ENCODE results near the gene TBC1D22B.
"Not testable (repeated sequence)": the region's sequence is repeated elsewhere in the genome, so short reads cannot be mapped to it uniquely, and the experiment has no call there.

Gene TBC1D22B

DNA sequence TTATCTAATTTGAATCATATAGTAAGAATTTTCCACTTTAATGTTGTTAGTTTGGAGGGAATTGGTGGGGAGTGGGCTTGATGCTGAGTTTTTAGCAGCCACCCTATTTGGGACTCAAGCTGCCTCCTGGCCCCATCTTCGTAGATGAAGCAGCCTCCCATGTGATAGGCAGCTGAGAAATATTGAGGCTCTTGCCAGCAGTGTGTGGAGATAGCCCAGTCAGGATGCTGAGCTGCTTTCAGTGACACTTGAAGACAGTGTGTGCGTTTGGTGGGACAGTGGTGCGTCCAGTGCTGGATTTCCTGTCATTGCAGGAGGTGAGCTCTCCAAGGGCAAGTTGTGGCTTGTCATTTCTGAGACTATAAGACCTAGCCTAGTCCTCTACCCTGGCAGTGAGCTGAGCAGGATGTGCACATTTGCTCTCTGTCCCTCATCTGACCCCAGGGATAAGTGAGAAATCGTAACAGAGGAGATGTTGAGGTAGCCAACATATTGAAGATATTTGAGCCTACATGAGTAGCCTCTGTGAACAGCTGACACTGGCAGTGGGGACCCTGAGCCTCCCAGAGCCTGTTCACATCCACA is 48.4 kb downstream of the TBC1D22B start:
- no peaks in the 10 kb centered on the region for H3K27me3 ChIP-seq (ENCODE audit: low read length)
- no peak overlapping the region for H3K4me2 ChIP-seq (ENCODE audit: low read depth, low read length, poor library complexity, severe bottlenecking)
- H3K27ac ChIP-seq (ENCODE audit: low read depth, low read length), result no peak overlapping the region
- no peaks in the 10 kb centered on the region for H4K20me1 ChIP-seq (ENCODE audit: low read depth, low read length)
- no peaks in the 10 kb centered on the region for H3F3A ChIP-seq (ENCODE audit: insufficient read depth)
- TF ChIP-seq, protein P1, sequence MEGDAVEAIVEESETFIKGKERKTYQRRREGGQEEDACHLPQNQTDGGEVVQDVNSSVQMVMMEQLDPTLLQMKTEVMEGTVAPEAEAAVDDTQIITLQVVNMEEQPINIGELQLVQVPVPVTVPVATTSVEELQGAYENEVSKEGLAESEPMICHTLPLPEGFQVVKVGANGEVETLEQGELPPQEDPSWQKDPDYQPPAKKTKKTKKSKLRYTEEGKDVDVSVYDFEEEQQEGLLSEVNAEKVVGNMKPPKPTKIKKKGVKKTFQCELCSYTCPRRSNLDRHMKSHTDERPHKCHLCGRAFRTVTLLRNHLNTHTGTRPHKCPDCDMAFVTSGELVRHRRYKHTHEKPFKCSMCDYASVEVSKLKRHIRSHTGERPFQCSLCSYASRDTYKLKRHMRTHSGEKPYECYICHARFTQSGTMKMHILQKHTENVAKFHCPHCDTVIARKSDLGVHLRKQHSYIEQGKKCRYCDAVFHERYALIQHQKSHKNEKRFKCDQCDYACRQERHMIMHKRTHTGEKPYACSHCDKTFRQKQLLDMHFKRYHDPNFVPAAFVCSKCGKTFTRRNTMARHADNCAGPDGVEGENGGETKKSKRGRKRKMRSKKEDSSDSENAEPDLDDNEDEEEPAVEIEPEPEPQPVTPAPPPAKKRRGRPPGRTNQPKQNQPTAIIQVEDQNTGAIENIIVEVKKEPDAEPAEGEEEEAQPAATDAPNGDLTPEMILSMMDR (IDR thresholded peaks at IDR 0.05; ENCODE audit: insufficient read depth, low read length, poor library complexity, severe bottlenecking), result no peak
- no peak for TF ChIP-seq EZH2phosphoT487 (conservative IDR thresholded peaks at IDR 0.05; ENCODE audit: low read length)
- no peaks in the 10 kb centered on the region for H3K9me3 ChIP-seq (ENCODE audit: insufficient read depth, low read length)
- H3K79me2 ChIP-seq (ENCODE audit: insufficient read depth, low read length), result no peaks in the 10 kb centered on the region
- H3K36me3 ChIP-seq (ENCODE audit: low read length), result no peaks in the 10 kb centered on the region
- H3K9ac ChIP-seq (ENCODE audit: low read length), result no peak overlapping the region
- no peak overlapping the region for H3K4me3 ChIP-seq (ENCODE audit: insufficient read depth, low read length, poor library complexity, severe bottlenecking)
- no peak overlapping the region for H2AFZ ChIP-seq (ENCODE audit: low read depth, low read length, severe bottlenecking)
- H3K9me2 ChIP-seq (replicated peaks; ENCODE audit: insufficient read depth, low read length), result no peaks in the 10 kb centered on the region

DNA sequence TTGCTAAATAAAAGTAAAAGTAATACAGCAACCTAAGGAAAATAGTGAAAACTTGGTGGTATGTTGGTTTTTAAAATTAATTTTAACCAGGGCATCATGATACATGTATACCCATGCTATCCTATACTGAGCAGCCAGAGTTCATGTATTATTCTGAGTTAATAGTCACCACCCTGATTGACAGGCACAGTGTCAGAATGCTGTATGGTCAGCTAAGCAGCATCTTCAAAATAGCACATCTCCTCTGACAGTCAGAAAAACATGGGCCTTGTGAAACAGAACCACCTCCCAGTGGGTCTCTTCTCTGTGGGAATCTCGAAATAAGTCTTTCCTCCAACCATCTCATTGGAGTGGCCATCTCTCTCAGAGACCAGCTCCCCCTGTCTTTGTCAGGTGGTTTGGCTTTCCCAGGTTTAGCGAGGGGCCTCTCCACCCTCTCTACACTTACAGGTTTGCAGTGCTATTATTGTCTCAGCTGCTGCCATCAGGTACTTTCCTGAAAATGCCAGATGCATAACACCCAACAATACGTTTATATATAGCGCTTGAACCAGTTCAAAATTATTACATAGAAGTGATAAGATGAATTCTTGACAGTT is 49.2 kb downstream of the TBC1D22B start:
- H2AFZ ChIP-seq (ENCODE audit: low read depth, low read length, severe bottlenecking), result no peak overlapping the region

DNA sequence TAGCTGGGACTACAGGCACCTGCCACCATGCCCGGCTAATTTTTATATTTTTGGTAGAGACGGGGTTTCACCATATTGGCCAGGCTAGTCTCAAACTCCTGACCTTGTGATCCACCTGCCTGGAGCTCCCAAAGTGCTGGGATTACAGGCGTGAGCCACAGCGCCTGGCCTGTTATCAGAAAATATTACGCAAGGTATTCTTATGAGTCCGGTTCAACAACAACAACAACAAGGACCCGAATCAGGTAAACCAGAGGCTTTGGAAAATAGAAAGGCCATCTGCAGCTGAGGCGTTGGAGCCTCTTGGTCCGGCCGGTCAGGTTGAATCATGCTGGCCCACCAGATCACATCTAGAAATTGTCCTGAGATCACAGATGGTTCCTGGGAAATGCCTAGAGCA is 49.9 kb downstream of the TBC1D22B start:
- not testable (repeated sequence) for H3K4me2 ChIP-seq (ENCODE audit: low read depth, low read length, poor library complexity, severe bottlenecking); H3K9me2 ChIP-seq (replicated peaks; ENCODE audit: insufficient read depth, low read length); H3K27me3 ChIP-seq (ENCODE audit: low read length); H2AFZ ChIP-seq (ENCODE audit: low read depth, low read length, severe bottlenecking); H3K27ac ChIP-seq (ENCODE audit: low read depth, low read length); H3K4me3 ChIP-seq (ENCODE audit: insufficient read depth, low read length, poor library complexity, severe bottlenecking); H3K36me3 ChIP-seq (ENCODE audit: low read length); H3K79me2 ChIP-seq (ENCODE audit: insufficient read depth, low read length); H3K9ac ChIP-seq (ENCODE audit: low read length); H3K9me3 ChIP-seq (ENCODE audit: insufficient read depth, low read length); H4K20me1 ChIP-seq (ENCODE audit: low read depth, low read length); H3F3A ChIP-seq (ENCODE audit: insufficient read depth)

More for the DNA sequence above, 49.2 kb downstream of the TBC1D22B start:
- no peak for TF ChIP-seq EZH2phosphoT487 (conservative IDR thresholded peaks at IDR 0.05; ENCODE audit: low read length)
- TF ChIP-seq, protein P1 (IDR thresholded peaks at IDR 0.05; ENCODE audit: insufficient read depth, low read length, poor library complexity, severe bottlenecking), result no peak
- Histone ChIP-seq H3K4me2 (ENCODE audit: low read depth, low read length, poor library complexity, severe bottlenecking) (no peak overlapping the region), H3K36me3 (ENCODE audit: low read length) (no peaks in the 10 kb centered on the region), H3K4me3 (ENCODE audit: insufficient read depth, low read length, poor library complexity, severe bottlenecking) (no peak overlapping the region), H4K20me1 (ENCODE audit: low read depth, low read length) (no peaks in the 10 kb centered on the region), H3K27me3 (ENCODE audit: low read length) (no peaks in the 10 kb centered on the region), H3K9me3 (ENCODE audit: insufficient read depth, low read length) (no peaks in the 10 kb centered on the region), H3K79me2 (ENCODE audit: insufficient read depth, low read length) (no peaks in the 10 kb centered on the region), H3K9ac (ENCODE audit: low read length) (no peak overlapping the region), H3K9me2 (replicated peaks; ENCODE audit: insufficient read depth, low read length) (no peaks in the 10 kb centered on the region), H3F3A (ENCODE audit: insufficient read depth) (no peaks in the 10 kb centered on the region), H3K27ac (ENCODE audit: low read depth, low read length) (no peak overlapping the region)

DNA sequence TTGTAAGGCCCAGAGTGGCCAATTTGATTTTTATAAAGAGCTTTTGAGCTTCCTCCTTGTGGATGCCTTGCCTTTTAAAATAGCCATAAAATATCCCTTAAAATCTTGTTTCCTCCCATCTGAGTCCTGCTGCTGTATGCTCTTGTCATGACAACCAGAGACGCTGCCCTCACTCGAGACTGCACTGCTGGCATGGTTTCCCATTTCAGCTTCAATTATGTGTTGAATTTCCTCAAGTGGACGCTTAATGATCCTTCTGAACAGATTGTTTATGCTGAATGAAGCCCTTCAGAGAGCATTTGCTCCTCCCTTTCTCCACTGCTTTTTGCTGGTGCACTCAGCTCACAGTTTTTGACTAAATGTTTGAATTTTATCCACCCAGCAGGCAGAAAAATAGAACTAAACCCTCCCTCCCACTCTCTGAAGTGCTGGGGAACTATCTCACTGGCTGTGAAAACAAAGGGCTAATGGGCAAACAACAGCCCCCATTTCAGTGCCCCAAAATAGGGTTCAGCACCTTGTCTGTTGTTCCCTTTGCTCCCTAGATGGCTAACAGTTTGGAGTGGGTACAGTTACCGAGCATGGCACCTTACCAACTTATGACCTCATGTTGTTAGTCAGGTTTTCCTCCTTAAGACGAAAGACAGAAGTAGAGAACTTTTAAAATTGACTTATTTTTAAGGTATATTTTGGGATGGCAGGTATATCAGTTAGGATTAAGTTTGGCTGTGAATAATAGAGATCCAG is 50.7 kb downstream of the TBC1D22B start:
- TF ChIP-seq, protein P1 (IDR thresholded peaks at IDR 0.05; ENCODE audit: insufficient read depth, low read length, poor library complexity, severe bottlenecking), result no peak
- no peak for TF ChIP-seq EZH2phosphoT487 (conservative IDR thresholded peaks at IDR 0.05; ENCODE audit: low read length)
- Histone ChIP-seq H3K9me3 (ENCODE audit: insufficient read depth, low read length) (no peaks in the 10 kb centered on the region), H3K79me2 (ENCODE audit: insufficient read depth, low read length) (no peaks in the 10 kb centered on the region), H3K27ac (ENCODE audit: low read depth, low read length) (no peak overlapping the region), H3K4me3 (ENCODE audit: insufficient read depth, low read length, poor library complexity, severe bottlenecking) (no peak overlapping the region), H3K9me2 (replicated peaks; ENCODE audit: insufficient read depth, low read length) (no peaks in the 10 kb centered on the region), H3K4me2 (ENCODE audit: low read depth, low read length, poor library complexity, severe bottlenecking) (no peak overlapping the region), H3K9ac (ENCODE audit: low read length) (no peak overlapping the region), H3K36me3 (ENCODE audit: low read length) (no peaks in the 10 kb centered on the region), H3K27me3 (ENCODE audit: low read length) (no peaks in the 10 kb centered on the region), H2AFZ (ENCODE audit: low read depth, low read length, severe bottlenecking) (no peak overlapping the region), H3F3A (ENCODE audit: insufficient read depth) (no peaks in the 10 kb centered on the region), H4K20me1 (ENCODE audit: low read depth, low read length) (no peaks in the 10 kb centered on the region)

Data from SU-DHL-6 (cell line).